GM18907 (cell line): ENCODE results near the gene ADAMTS13.
"Not testable (repeated sequence)": the region's sequence is repeated elsewhere in the genome, so short reads cannot be mapped to it uniquely, and the experiment has no call there.

Source experiments
- ATAC-seq: cut with Tn5 transposase; IDR thresholded peaks from one replicate; pipeline ENCODE4 v1.9.1; 2021; ENCODE audit warnings: mild to moderate bottlenecking, moderate library complexity; ENCODE audit not compliant: unreplicated experiment

ADAMTS13 gene

DNA sequence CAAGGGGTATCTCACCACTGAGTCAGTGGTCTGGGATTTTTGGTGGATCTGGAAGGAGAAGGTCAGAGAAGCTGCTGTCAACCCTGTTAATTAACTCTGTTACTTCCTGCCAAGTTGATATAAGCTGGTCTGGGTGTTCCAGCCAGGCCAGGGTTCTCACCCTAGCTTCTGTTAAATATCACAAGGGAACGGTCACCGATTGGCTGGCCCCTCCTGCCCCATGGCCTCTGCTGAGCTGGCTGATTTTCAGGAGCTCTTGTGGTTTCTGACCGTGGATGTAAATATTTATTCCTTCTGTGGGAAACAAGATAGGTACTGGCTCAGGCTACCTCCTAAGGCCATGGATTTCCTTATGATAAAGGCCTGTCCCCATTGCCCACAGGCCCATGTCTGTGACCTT lies 1.0 kb downstream of the ADAMTS13 start:
- ATAC-seq: no peak

DNA sequence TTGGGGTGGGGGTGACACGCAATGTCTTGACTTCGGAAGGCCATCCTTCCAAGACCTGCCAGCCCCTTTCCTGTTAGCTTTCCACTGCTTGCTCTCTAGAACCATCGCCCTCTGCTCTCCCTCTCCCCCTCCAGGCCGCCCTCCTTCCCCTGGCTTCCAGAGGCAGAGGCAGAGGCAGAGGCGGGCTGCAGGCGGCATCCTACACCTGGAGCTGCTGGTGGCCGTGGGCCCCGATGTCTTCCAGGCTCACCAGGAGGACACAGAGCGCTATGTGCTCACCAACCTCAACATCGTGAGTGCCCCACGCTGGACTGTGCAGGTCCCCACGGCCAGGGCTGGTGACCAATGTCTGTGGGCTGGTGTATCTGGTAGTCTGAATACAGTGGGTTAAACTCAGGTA lies 2.0 kb downstream of the ADAMTS13 start:
- no peak for ATAC-seq

DNA sequence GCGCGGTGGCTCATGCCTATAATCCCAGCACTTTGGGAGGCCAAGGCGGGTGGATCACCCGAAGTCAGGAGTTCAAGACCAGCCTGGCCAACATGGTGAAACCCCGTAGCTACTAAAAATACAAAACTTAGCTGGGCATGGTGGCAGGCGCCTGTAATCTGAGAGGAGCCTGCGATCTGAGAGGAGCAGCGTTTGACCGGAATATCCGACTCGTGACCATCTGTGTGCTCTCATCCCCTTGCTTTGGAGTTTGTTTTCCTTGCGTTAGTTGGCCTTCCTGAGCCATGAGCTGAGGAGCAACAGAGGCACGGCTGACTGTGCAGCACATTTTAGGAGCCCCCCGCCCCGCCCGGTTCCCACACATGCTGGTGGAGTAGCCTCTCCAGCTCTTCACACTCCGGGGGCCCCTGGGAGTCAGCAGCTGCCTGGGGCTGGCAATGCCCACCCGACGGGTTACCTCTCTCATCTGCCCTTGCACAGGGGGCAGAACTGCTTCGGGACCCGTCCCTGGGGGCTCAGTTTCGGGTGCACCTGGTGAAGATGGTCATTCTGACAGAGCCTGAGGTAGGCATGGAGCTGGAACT lies 3.0 kb downstream of the ADAMTS13 start:
- no peak for ATAC-seq

DNA sequence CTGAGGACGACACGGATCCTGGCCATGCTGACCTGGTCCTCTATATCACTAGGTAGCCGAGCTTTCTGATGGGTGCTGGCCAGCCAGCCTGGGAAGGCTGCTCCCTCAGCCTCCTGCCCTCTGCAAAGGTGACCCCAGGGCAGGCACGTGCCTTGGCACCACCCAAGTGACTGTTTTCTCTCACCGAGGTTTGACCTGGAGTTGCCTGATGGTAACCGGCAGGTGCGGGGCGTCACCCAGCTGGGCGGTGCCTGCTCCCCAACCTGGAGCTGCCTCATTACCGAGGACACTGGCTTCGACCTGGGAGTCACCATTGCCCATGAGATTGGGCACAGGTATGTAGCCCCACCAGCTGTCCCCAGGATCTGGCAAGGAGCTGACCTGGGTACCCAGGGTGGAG lies 3.8 kb downstream of the ADAMTS13 start:
- ATAC-seq: no peak

DNA sequence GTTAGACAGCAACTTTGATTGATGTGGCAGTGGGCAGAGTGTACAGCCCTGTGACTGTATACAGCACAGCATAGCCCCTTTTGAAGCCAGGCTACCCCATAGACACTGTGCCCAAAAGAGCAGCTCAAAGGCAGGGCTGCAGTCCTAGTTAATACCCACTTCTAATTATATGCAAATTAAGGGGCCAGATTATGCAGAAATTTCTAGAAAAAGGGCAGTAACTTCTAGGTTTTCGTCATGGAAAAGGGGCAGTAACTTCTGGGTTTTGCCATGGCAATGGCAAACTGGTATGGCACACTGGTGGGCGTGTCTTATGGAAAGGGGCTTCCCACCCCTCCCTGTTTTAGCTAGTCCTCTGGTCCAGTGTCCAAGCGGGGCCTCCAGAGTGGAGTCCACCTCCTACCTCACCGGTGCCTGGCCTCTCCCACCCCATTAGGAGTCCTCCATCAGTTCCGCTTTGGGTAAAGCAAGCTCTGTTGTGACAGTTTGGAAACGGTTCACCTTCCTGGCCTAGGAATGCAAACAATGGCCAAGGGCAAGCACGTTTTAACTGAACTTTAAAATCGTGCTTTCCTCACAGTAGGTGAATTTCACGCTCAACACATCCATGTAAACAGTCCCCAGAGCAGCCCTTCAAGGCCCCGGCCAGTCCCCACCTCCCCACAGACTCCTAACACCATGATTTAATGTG lies 5.6 kb downstream of the ADAMTS13 start:
- ATAC-seq: no peak

DNA sequence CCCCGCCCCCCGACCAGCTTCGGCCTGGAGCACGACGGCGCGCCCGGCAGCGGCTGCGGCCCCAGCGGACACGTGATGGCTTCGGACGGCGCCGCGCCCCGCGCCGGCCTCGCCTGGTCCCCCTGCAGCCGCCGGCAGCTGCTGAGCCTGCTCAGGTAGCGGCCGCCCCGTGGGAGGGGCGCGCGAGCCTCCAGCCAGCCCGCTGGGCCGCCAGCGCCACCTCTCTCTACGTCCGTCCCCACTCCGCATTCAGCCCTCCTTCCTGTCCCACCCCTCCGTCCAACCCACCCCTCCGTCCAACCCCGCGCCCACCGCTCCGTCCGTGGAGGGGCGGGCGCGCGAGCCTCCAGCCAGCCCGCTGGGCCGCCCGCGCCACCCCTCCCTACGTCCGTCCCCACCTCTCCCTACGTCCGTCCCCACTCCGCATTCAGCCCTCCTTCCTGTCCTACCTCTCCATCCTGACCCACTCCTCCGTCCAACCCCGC lies 6.5 kb downstream of the ADAMTS13 start:
- no peak for ATAC-seq

DNA sequence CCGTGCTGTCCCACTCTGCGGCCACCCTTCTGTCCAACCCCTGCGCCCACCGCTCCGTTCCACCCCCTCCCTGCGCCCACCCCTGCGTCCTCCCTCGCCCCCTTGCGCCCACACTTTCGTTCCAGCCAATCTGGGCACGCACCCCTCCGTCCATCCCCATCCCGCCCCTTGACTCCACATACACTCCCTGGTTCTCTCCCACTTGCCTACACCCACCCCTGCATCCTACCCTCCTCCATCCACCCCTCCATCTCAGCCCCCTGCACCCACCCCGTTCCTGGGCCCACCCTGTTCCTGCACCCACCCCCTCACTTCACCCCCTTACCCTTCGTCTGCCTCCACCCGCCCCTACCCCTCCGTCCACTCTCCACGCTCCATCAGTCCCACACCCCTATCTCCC lies 7.0 kb downstream of the ADAMTS13 start:
- ATAC-seq: no peak

DNA sequence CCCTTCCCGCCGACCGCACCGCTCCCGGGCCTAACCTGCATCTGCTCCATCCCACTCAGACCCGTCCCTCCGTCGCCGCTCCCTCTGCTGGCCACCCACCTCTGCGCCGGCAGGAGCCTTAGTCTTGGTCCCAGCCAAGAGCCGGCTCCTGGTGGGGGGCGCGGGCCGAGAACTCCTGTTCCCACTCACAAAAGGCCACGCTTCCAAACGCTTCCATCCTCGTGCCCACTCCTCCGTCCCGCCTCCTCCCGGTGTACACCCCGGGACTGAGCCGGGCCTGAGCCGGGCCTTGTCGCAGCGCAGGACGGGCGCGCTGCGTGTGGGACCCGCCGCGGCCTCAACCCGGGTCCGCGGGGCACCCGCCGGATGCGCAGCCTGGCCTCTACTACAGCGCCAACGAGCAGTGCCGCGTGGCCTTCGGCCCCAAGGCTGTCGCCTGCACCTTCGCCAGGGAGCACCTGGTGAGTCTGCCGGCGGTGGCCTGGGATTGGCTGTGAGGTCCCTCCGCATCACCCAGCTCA lies 7.5 kb downstream of the ADAMTS13 start:
- no peak for ATAC-seq

DNA sequence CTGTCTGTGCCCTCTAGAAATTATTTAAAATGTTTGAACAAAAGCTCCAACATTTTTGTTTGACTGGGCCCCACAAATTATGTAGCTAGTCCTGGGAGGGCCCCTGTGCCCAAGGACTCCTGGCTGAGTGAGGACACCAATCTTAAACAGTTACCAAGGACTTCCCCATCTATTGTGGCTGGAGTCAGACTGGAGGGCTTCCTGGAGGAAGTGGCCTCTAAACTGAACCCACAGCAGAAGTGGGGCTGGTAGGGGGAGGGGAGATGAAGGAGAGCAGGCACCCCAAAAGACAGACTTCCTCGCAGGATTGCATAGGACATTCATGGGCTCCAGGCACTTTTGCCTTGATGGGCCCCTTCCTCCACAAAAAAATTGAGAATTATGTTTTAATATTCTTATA lies 8.1 kb downstream of the ADAMTS13 start:
- no peak for ATAC-seq

DNA sequence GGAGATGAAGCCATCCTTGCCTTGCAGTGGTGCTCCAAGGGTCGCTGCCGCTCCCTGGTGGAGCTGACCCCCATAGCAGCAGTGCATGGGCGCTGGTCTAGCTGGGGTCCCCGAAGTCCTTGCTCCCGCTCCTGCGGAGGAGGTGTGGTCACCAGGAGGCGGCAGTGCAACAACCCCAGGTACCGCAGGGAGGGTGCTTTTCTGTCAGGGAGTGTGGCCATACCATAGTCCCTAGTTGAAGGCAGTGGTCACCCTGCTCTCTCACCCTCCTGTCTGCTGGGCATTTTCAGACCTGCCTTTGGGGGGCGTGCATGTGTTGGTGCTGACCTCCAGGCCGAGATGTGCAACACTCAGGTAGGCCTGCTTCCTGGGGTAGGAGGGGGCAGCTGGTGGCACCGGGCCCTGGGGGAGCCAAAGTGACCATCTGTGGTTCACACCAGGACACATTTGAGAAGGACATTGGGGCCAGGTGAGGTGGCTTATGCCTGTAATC lies 11.2 kb downstream of the ADAMTS13 start:
- ATAC-seq: no peak

DNA sequence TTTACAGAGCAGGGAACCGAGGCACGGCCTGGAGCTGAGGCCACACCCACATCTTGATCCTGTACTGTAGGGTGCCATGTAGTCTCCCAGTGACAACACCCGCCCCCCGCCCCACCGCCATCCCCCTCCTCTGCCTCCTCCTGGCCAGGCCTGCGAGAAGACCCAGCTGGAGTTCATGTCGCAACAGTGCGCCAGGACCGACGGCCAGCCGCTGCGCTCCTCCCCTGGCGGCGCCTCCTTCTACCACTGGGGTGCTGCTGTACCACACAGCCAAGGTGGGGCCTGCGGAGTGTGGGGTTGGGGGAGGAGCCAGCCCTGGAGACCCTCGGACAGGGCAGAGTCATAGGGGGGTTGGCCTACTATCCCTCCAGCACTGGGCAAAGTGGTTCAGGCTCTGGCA lies 14.5 kb downstream of the ADAMTS13 start:
- ATAC-seq: no peak

DNA sequence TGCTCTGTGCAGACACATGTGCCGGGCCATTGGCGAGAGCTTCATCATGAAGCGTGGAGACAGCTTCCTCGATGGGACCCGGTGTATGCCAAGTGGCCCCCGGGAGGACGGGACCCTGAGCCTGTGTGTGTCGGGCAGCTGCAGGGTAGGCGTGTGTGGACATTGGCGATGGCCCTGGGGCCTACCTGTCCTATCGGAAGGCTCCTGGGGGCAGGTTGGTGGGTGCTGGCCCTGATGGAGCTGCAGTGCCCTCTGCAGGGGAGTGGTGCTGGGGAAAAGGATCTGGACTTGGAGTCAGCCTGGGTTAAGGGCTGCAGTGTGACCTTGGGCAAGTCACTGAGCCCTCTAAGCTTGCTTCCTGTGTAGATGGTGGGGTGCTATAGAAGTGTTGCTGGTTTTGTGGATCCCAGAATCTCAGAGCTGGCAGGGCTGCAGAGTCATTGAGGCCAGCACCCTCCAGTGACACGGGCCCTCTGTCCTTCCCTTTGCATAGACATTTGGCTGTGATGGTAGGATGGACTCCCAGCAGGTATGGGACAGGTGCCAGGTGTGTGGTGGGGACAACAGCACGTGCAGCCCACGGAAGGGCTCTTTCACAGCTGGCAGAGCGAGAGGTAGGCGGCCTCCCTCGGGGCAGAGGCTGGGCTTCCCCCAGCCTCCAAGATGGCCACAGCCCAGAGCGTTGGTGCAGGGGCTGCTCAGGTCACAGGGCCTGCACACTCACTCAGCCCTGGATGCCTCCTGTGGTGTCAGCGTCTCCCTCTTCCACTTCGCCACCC lies 15.8 kb downstream of the ADAMTS13 start:
- ATAC-seq: no peak

DNA sequence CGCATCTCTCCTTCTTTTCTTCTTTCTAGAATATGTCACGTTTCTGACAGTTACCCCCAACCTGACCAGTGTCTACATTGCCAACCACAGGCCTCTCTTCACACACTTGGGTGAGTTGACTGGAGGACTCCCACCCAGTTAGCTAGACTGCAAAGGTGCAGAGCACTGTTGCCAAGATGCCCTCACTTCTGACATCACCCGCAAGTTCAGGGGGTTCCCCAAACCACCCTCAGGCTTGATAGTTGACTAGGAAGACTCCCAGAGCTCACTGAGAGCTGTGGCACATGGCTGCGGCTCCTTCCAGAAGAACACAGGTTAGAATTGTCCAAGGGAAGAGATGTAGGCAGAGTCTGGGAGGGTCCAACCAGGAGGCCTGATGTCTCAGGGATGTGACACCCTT lies 17.2 kb downstream of the ADAMTS13 start:
- no peak for ATAC-seq

DNA sequence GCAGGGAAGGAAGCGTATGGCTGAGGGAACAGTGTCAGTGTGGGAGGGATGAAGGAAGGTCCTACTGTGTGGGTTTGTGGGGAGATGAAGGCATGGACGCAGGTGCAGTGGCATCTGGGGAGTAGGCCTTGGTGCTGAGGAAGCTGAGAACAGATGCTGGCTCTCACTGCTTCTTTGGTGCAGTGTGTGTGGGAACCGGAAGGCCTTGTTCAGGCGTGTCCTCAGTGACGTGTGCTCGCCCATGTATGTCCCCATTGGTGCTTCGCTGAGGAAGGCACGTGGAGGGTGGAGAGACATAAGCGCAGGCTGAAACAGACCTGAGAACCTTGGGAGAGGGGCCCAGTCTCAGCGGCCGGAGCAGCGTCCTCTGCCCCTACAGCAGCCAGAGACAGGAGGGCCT lies 18.7 kb downstream of the ADAMTS13 start:
- no peak for ATAC-seq

DNA sequence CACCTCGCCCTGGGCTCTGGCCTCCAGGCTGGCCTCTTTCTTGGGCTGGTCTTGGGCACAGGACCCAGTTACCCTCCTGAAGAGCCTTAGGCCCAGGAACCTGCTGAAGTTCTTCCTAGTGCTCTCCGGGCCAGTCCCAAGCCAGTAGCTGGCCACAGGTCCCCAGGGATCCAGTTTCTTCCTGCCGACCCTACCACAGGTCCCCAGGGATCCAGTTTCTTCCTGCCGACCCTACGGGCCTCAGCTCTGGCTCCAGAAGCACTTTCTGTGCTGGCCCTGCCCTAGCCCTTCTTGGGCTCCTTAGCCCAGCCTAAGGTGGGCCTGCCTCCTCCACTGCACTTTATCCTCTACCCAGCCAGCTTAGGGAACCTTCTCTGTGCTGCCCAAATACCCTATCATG lies 19.4 kb downstream of the ADAMTS13 start:
- no peak for ATAC-seq

DNA sequence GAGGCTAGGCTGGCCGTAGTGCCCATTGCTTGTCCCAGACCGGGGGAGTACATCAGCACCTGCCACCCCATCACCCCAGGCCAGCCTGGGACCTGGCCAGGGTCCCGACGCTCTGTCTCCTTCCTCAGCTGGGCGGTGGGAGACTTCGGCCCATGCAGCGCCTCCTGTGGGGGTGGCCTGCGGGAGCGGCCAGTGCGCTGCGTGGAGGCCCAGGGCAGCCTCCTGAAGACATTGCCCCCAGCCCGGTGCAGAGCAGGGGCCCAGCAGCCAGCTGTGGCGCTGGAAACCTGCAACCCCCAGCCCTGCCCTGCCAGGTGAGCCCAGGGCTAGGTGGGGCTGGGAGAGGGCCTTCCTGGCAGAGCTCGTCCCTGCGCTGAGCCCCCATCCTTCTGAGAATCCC lies 21.1 kb downstream of the ADAMTS13 start:
- ATAC-seq: no peak

DNA sequence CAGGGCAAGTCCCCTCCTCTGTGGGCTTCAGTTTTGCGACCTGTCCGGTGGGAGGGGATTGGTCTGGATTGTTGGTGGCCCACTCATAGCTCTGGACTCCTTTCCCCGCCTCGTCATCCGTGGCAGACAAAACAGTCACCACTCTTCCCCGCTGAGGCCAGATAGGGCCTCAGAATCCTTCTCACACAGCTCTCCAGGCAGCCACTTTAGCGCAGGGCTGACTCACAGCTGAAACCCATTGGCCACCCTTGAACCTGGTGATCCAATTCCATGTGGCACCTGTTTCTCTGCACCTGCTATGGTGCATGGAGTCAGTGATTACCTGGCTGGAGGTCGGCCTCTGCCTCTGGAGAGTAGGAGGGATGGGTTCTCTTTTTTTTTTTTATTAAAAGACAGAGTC lies 21.8 kb downstream of the ADAMTS13 start:
- ATAC-seq: no peak

DNA sequence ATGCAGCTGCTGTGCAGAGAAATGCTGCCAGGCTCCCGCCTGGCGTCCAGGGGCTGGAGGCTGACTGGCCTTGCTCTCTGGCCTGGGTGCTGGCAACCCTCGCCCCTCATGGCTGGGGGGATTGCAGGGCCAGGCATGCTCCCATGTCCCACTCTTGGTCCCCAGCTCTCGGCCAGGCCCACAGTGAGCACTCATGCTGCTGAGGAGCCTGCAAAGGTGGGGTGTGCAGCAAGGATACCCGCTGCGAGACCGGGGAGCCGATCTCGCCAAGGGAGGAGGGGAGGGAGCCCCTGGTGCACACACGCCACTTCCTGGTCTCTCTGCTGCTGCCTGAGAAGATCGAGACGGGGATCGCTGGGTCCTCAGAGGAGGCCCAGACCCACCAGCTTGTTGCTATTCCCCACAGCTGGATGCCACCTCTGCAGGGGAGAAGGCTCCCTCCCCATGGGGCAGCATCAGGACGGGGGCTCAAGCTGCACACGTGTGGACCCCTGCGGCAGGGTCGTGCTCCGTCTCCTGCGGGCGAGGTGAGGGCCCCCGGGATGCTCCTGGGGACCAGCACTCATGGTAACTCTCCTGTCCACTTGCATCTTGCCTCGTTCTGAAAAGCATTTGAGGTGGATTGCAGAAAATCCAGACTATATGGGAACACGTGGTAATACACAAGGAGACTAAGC lies 23.3 kb downstream of the ADAMTS13 start:
- ATAC-seq: no peak

DNA sequence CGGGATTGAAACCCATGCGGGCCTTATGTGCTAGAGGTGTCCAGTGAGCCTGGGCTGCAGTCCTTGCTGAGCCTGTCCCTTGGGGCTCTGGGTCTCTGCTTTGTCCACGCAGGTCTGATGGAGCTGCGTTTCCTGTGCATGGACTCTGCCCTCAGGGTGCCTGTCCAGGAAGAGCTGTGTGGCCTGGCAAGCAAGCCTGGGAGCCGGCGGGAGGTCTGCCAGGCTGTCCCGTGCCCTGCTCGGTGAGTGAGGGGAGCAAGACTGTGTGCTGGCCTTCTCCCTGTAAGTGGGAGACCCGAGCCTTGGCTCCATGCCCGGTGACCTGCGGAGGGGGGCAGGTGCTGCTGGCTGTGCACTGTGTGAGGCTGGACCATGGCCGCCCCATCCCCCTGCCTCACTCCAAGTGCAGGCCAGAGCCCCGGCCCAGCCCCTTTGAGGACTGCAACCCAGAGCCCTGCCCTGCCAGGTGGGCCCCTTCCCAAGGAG lies 26.4 kb downstream of the ADAMTS13 start:
- ATAC-seq: no peak

DNA sequence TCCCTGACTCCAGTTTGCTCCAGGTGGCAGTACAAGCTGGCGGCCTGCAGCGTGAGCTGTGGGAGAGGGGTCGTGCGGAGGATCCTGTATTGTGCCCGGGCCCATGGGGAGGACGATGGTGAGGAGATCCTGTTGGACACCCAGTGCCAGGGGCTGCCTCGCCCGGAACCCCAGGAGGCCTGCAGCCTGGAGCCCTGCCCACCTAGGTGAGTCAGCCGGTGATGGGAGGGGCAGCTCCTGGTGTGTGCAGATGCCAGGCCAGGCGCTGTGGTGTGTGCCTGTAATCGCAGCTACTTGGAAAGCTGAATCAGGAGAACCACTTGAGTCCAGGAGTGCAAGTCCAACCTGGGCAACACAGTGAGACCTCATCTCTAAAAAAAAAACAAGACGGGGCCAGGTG lies 27.6 kb downstream of the ADAMTS13 start:
- ATAC-seq: no peak

DNA sequence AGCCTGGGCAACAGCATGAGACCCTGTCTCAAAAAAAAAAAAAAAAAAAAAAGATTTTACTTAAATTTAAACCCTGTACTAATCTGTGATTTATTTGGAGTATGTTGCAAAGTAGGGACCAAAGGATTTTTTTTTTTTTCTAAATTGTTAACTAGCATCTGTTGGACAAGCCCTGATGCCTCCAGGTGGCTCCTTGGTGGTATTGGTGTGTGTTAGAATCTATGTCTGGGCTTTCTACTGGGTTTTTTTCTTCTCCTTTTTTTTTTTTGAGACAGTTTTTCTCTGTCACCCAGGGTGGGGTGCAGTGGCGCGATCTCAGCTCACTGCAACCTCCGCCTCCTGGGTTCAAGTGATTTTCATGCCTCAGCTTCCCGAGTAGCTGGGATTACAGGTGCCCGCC lies 29.7 kb downstream of the ADAMTS13 start:
- ATAC-seq: not testable (repeated sequence)
